Measurements from ENCODE around the gene CFAP210.

The CFAP210 gene

GRCh38 chr2:169694894-169695260 is 672 bp upstream of the CFAP210 start:
- TF ChIP-seq SIN3A (IDR thresholded peaks at IDR 0.05; ENCODE audit: borderline replicate concordance, insufficient read depth, low read length) (no peak), TAF1 (IDR thresholded peaks at IDR 0.05; ENCODE audit: borderline replicate concordance, insufficient read depth, low read length) (no peak), FOXP2 (optimal IDR thresholded peaks at IDR 0.05; ENCODE audit: borderline replicate concordance, extremely low read depth, extremely low read length, insufficient read depth) (no peak), REST (IDR thresholded peaks at IDR 0.05; ENCODE audit: insufficient read depth in 1 of 2, low read depth in 2 of 2, low read length in 2 of 2) (no peak), POLR2AphosphoS5 (IDR thresholded peaks at IDR 0.05; ENCODE audit: low read depth, low read length) (no peak)

GRCh38 chr2:169693360-169693759 is 845 bp downstream of the CFAP210 start:
- no peak for TF ChIP-seq REST (IDR thresholded peaks at IDR 0.05; ENCODE audit: insufficient read depth in 1 of 2, low read depth in 2 of 2, low read length in 2 of 2)
- TF ChIP-seq POLR2AphosphoS5 (IDR thresholded peaks at IDR 0.05; ENCODE audit: low read depth, low read length) = no peak
- no peak for TF ChIP-seq FOXP2 (optimal IDR thresholded peaks at IDR 0.05; ENCODE audit: borderline replicate concordance, extremely low read depth, extremely low read length, insufficient read depth)
- TF ChIP-seq SIN3A (IDR thresholded peaks at IDR 0.05; ENCODE audit: borderline replicate concordance, insufficient read depth, low read length) = no peak
- TF ChIP-seq TAF1 (IDR thresholded peaks at IDR 0.05; ENCODE audit: borderline replicate concordance, insufficient read depth, low read length) = no peak

- no peak for TF ChIP-seq POLR2AphosphoS5 (IDR thresholded peaks at IDR 0.05; ENCODE audit: low read depth, low read length)
- TF ChIP-seq FOXP2 (optimal IDR thresholded peaks at IDR 0.05; ENCODE audit: borderline replicate concordance, extremely low read depth, extremely low read length, insufficient read depth) = no peak
- TF ChIP-seq SIN3A (IDR thresholded peaks at IDR 0.05; ENCODE audit: borderline replicate concordance, insufficient read depth, low read length) = no peak
- TF ChIP-seq REST (IDR thresholded peaks at IDR 0.05; ENCODE audit: insufficient read depth in 1 of 2, low read depth in 2 of 2, low read length in 2 of 2) = no peak
- TF ChIP-seq TAF1 (IDR thresholded peaks at IDR 0.05; ENCODE audit: borderline replicate concordance, insufficient read depth, low read length) = no peak
Measured at GRCh38 chr2:169692718-169693117, 1.5 kb downstream of the CFAP210 start.

GRCh38 chr2:169690958-169691357 is 3.2 kb downstream of the CFAP210 start:
- TF ChIP-seq FOXP2 (optimal IDR thresholded peaks at IDR 0.05; ENCODE audit: borderline replicate concordance, extremely low read depth, extremely low read length, insufficient read depth) (no peak), TAF1 (IDR thresholded peaks at IDR 0.05; ENCODE audit: borderline replicate concordance, insufficient read depth, low read length) (no peak), SIN3A (IDR thresholded peaks at IDR 0.05; ENCODE audit: borderline replicate concordance, insufficient read depth, low read length) (no peak), REST (IDR thresholded peaks at IDR 0.05; ENCODE audit: insufficient read depth in 1 of 2, low read depth in 2 of 2, low read length in 2 of 2) (no peak)

GRCh38 chr2:169684135-169684565 is 10.1 kb downstream of the CFAP210 start:
- no peak for TF ChIP-seq FOXP2 (optimal IDR thresholded peaks at IDR 0.05; ENCODE audit: borderline replicate concordance, extremely low read depth, extremely low read length, insufficient read depth)
- no peak for TF ChIP-seq SIN3A (IDR thresholded peaks at IDR 0.05; ENCODE audit: borderline replicate concordance, insufficient read depth, low read length)
- no peak for TF ChIP-seq REST (IDR thresholded peaks at IDR 0.05; ENCODE audit: insufficient read depth in 1 of 2, low read depth in 2 of 2, low read length in 2 of 2)
- no peak for TF ChIP-seq POLR2AphosphoS5 (IDR thresholded peaks at IDR 0.05; ENCODE audit: low read depth, low read length)
- no peak for TF ChIP-seq TAF1 (IDR thresholded peaks at IDR 0.05; ENCODE audit: borderline replicate concordance, insufficient read depth, low read length)
